DMS79 treated with DMSO at 0.1 percent for 48 hours (cell line): ENCODE data around the gene SLC5A10.
"Not testable (repeated sequence)": the region's sequence is repeated elsewhere in the genome, so short reads cannot be mapped to it uniquely, and the experiment has no call there.

Experiments used
- DNase-seq: peaks from one replicate; lab custom pipeline; 2025; lab: John Stamatoyannopoulos, UW

Gene SLC5A10

DNA sequence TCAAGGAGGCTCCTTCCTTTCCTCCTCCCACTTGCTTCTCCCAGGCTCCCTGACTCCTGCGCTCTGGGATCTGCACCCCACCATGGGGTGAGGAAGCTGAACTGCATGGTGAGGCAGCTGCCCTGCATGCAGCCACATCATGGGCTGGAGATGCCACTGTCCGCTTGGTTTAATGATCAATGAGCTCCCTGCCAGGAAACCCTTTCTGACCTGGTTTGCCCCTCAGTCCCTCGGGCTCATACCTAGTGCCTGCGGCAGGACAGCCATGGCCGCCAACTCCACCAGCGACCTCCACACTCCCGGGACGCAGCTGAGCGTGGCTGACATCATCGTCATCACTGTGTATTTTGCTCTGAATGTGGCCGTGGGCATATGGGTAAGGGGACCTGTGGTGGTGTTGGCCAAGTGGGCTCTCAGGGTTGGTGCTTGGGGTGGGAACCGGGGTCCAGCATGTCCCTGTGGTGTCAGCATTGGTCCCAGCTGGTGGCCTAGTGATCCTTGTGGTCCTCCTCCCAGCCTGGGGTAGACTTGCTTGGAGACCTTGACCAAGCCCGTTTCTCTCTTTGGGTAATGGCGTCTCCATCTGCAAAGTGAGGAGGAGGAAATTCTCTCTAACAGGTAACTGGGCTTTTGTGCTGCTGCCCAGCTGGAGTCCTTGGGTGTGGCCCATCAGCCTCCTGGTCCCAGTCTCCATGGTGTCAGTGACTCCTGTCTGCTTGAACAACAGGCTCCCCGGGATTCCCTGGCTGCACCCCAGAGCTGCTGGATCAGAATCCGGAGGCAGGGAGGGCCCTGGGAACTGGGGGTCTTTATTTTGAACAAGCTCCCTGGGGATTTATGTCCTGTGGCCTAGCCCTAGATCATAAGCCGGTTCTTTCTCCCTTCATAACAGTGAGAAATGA is at the start of gene SLC5A10:
Gene SLC5A10, plus strand, starts transcription at position 225 of the 902 bp plus-strand sequence. Its CDS starts 41 bp downstream, at position 266.
- no peak for DNase-seq

DNA sequence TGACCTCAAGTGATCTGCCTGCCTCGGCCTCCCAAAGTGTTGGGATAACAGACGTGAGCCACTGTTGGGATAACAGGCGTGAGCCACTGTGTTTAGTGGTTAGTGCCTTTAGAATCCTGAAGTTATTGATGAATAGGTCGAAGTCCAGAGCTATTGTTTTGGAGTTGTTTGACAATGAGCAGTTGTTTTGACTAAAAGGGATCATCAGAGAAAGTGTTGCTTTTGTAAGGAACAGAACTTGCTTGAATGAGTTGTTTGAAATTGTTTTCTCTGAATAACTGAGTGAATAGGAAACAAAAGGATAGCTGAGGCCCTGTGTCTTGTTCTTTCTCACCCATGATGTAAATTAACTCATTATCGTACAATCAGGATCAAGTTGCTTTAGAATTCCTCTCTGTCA is 47.5 kb upstream of the SLC5A10 start:
- no peak for DNase-seq

DNA sequence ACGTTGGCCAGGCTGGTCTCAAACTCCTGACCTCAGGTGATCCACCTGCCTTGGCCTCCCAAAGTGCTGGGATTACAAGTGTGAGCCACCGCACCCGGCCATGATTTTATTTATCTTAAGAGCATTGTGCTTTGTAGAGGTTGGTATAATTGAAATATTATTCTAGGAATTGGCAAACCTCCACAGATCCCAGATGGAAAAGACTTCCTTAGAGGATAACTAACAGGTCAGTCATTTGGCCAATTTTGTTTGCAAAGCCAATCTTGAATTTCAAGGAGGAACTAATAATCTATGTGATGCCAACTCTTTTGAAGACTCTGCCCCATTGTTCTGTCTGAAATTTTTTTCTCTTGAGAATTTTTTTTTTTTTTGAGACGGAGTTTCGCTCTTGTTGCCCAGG is 46.7 kb upstream of the SLC5A10 start:
- no peak for DNase-seq

DNA sequence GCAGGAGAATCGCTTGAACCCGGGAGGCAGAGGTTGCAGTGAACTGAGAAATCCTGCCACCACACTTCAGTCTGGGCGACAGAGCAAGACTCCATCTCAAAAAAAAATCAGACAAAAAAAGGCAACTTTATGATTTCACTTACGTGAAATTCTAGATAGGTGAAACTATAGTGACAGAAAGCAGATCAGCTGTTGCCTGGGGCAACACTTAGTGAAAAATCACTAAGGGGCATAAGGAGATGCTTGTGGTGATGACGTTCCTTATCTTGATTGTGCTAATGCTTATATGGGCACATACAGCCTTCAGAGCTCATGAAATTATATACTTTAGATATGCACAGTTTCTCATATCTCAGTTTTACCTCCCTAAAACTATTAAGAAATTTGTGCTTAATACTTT is 41.6 kb upstream of the SLC5A10 start:
- DNase-seq = no peak

DNA sequence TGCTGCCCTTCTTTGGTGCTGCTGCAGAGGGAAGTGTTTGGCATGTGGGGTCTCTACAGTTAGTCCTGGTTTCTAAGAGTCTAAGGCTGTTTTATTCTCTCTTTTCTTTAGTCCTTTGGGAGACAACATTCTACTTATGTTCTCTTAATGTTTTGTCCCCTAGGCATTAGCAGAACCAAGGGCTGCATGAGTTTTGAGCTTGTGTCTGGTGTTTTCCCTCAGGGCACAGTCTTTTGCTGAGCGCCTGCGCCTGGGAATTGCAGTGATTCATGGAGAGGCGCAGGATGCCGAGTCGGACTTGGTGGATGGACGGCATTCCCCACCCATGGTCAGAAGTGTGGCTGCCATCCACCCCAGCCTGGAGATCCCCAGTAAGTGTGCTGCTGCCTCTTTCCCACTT is 41.1 kb upstream of the SLC5A10 start:
- DNase-seq = no peak

DNA sequence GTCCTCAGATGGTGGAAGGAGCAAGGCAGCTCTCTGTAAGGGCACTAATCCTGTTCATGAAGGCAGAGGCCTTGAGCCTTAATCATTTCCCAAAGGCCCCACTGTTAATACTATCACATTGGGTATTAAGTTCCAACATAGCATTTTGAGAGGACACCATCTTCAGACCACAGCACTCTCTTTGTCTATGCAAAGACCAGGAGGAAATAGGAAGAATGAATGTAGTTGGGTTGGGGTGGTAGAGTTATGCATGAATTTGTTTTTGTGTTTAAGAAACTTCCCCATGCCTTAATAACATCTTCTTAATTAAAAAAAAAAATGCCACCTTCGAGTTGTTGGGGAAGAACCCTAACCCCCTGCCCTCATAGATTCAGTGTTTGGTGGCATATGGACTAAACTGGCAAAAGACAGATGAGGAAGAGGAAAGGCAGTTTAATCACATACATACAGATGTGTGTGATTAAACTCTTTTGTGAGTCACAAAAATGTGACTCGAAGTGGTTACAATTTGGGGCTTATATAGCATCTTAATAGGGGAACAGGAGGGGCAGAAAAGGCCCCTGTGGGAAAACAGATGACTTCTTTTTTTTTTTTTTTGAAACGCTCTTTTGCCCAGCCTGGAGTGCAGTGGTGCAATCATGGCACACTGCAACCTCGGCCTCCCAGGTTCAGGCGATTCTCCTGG is 35.0 kb upstream of the SLC5A10 start:
- no peak for DNase-seq

DNA sequence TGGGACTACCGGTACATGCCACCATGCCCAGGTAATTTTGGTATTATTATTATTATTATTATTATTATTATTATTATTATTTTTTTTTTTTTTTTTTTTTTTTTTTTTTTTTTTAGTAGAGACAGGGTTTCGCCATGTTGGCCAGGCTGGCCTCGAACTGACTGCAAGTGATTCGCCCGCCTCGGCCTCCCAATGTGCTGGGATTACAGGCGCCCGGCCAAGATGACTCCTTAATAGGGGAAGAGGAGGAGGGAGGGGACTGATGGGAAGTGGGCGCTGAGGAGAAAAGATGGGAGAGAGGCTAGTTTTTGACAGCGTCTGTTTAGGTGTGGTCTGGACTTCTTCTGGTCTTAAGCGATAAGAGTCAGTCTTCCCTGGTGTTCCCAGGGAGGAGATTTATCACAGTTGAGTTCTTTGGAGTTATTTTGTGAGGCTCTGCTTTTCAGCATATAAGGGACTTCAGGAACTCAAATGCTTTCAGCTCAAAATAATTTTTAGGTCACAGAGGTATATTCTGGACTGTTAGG is 34.4 kb upstream of the SLC5A10 start:
- DNase-seq = no peak

DNA sequence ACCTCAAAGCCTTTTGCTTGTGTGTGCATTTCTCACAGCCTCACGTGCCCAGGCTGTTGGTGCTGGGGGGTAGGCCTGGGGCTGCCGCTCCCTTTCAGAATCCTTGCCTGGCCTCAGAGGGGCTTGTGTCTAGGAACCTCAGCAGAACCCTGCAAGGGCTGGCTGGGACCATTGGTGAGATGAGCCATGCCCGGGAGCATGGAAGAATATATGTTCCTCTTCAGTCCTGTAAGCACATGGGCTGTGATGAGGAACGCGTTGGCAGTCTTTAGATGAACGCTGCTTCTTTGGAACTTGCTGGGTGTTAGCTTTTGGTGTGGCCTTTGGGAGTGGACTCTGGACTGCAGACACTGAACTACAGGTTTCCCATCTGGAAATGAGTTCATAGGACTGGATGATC is 32.0 kb upstream of the SLC5A10 start:
- DNase-seq = no peak

DNA sequence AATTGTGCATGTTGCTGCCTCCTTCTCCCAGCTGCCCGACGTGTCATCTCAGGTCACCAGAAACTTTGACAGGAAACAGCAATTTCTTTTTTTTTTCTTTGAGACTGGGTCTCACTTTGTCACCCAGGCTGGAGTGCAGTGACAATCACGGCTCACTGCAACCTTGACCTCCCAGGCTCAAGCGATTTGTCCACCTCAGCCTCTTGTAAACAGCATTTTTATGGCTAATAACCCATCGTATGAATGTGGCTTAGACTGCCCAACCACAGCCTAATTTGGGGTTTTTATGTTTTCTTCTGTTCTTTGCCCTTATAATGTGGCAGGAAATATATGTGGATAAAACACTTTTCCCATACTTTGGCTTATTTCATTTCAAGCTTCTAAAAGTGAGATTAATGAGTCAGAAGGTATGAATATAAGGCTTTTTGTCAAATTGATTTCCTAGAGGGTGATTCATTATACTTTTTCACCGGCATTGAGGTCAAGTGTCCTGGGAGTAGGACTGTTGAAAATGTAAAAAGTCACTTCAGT is 31.0 kb upstream of the SLC5A10 start:
- DNase-seq = no peak

DNA sequence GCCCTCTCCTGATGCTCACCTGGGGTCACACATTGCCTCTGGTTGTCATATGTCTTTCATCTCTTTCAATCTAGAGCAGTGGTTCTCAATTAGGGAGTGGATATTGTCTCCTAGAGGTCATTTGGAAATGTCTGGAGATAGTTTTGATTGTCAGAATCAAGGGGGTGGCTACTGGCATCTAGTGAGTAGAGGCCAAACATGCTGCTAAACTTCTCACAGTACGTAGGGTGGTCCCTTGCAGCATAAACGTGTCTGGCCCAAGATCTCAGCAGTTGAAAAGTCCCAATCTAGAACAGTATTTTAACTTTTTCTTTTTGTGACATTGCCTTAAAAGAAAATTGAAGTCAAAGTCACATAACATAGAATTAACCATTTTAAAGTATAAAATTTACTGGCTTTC is 30.5 kb upstream of the SLC5A10 start:
- DNase-seq = no peak

DNA sequence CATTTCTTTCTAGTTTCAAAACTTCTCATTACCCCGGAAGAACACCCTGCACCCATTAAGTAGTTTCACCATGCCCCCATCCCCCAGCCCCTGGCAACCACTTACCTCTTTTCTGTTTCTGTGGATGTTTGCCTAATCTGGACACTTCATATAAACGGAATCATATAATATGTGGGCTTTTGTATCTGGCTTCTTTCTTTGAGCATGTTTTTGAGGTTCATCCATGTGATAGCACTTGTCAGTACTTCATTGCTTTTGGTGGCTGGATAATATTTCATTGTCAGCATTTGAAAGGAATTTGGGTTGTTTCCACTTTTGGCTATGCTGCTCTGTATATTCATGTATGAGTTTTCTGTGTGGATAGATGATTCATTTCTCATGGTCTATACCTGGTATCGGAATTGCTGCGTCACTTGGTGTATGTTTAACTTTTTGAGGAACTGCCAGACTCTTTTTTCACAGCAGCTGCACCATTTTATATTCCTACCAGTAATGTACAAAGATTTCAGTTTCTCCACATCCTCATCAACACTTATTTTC is 30.0 kb upstream of the SLC5A10 start:
- no peak for DNase-seq

DNA sequence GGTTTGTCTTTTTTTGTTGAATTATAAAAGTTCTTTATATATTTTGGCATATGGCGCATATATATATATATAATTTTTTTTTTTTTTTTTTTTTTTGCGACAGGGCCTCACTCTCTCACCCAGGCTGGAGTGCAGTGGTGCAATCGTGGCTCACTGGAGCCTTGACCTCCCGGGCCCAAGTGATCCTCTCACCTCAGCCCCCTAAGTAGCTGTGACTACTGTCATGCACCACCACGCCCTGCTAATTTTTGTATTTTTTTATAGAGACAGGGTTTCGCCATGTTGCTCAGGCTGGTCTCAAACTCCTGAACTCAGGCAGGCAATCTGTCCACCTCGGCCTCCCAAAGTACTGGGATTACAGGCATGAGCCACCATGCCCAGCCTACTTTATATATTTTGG is 29.4 kb upstream of the SLC5A10 start:
- DNase-seq = not testable (repeated sequence)

DNA sequence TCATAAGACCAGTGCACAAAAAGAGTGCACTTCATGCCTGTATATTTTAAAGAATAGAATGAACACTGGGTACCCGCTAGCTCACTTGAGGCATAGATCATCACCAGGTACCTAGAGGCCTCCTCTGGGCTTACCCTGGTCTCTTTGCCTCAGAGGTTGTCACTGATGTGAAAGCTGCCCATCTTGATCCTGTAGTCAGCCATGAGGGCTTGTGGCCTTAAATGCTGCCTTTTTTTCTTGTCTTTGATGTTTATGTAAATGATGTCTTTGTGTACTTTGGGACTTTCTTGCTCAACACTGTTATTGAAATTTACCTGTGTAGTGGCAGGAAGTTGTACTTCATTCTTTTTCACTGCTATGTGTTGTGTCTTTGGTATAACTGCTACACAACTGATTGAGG is 26.8 kb upstream of the SLC5A10 start:
- DNase-seq = no peak

DNA sequence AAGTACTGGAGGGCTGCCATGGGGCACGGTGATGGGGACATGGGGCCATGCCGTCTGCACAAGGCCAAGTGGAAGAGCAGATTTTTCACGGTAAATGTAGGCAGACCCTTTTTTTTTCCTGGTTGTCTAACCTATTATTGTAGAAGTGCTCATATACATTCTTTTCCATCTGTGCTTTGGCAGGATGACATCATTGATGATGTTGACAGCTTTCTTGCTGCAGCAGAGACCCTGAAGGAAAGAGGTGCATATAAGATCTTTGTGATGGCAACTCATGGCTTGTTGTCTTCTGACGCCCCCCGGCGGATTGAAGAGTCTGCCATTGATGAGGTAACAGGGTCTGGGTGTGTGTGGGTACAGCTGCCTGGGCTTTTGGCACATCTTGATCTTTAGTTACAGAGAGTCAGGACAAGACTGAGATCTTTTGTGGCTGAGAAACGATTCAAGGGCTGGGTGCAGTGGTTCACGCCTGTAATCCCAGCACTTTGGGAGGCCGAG is 23.3 kb upstream of the SLC5A10 start:
- no peak for DNase-seq

DNA sequence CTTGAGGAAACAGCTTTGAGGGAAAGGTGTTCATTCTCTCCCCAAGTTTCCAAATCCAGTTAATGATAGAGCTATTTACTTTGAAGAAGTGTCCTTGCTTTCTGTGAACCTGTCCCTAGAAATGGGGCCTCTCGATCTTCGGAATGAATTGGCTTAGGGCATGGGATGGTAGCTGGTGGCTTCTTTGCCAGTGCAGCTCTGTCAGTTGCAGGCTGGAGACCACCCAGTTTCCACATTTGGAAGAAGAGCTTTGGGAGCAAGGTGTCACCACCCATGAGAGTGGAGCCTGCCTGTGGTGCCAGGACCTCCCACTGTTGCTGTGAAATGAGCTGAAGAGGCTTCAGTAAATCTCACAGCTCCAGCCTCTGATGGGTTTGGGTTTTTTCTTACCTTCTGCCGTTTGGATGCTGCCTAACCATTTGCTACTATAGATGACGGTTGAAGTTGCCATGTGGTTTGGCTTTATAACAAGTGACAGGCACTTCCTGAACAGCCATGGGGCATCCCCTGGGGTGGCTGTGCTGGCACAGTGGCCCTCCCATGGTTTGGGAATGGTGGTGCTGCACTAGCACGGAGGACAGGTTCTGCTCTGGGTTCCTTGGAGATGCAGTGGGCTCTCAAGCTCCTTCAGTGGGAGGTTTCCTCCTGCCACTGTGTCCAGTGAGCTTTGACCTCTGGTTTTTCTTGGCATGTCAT is 19.5 kb upstream of the SLC5A10 start:
- no peak for DNase-seq

DNA sequence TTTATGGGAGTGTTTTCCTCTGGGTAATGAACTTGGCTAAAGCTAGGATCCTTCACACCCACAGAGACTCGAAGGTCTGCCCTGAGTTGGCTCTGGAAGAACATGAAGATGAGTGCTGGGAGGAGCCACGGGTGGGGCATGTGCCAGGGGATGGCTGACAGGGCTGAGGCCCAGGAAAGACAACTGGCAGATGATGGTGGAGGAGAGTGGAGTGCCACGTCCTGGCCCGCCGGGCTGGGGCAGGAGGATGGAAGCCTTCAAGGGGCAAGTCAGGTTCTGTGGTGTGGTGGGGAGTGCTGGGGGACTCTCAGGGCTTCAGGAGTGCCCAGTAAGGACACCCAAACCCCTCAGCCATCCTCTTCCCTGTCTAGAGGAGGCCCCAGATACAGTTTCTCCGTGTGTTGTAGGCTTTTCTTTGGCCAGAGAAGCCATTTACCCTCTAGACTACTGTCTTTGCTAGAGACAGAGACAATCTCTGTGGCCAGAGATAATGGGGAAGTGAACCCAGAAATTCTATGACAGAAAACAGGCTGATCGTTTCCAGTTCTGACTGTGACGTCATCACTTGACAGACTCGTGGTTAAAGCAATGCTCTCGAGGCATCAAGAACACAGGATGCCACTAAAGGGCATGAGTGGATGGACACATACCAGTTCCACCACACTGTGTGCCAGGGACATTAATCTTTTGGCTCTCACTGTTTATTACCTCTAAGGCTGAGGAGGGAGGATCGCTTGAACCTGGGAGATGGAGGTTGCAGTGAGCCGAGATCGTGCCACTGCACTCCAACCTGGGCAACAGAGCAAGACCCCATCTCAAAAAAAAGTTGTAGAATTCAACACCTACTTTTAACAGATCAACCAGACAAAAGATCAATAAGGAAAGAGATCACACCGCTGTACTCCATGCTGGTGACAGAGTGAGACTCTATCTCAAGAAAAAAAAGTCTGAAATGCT is 18.6 kb upstream of the SLC5A10 start:
- no peak for DNase-seq

DNA sequence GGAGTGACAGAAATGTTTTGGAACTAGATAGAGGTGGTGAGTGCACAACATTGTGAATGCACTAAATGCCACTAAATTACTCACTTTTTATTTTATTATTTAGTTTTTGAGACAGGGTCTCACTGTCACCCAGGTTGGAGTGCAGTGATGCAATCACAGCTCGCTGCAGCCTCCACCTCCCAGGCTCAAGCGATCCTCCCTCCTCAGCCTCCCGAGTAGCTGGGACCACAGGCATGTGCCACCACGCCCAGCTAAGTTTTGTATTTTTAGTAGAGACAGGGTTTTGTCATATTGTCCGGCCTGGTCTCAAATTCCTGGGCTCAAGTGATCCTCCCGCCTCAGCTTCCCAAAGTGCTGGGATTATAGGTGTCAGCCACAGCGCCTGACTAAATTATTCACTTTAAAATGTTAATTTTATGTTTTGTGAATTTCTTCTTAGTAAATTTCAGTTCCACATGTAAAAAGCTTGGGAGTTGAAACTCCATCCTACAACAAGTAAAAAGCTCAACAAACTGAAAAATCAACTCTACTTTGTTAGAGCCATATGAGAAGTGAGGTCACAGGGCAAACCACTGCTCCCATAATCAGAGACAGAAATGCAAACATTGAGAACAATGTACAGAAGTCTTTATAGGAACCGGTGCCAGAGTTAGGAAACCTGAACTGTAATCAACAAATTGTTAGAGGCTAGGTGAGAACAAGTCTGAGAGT is 13.8 kb upstream of the SLC5A10 start:
- no peak for DNase-seq

DNA sequence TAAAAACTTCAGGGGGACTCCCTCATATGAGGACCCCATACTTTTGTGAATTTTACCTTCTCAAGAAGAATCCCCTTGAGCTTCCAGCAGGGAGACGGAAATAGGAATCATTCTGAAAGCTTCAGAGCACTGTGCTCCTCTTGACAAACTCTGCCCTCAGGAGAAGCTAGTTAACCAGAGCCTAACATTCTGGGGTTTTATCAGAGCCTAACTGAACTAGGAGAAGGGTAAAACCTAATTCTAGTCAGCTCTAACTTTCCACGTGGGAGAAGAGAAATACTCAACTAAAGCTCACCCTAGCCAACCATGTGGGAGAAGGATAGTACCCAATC is 13.3 kb upstream of the SLC5A10 start:
- no peak for DNase-seq

DNA sequence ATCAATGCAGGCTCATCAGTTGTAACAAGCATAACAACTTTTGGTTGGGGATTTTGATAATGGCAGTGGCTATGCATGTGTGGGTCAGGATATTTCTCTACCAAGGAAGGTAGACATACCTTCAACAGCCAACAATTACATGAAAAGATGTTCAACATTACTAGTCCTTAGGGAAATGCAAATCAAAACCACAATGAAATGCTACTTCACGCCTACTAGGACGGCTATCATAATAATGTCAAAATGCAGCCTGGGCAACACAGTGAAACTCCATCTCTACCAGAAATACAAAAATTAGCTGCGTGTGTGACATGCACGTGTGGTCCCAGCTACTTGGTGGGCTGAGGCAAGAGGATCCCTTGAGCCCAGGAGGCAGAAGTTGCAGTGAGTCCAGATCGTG is 7.3 kb upstream of the SLC5A10 start:
- DNase-seq = no peak

DNA sequence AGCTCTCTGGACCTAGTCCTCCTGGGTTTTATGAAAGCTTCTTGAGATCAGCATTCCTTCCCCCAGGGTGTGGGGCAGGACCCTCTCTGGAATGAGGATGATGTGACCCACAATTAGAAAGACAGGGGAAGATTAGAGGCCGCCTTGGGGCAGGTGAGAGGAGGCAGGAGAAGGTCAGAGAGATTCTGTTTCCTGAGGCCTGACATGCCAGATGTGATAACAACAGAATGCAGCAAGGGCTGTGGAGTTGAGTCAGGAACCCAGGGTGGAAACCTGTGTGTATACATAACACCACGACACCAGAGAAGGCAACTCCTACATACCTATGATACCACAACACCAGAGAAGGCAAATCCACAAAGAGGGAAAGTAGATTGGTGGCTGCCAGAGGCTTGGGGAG is 5.4 kb upstream of the SLC5A10 start:
- no peak for DNase-seq
